Measurements from ENCODE around the gene SIK3. TPM values are rescaled to one million over a fixed set of nuclear protein-coding genes. Genes with fewer than 3 reads are reported as not detected.
"Not testable (repeated sequence)": the region's sequence is repeated elsewhere in the genome, so short reads cannot be mapped to it uniquely, and the experiment has no call there.

The SIK3 gene
- total RNA-seq, 2 experiments from 2014 or later = 22.8 to 24.0 TPM

GRCh38 chr11:117126223-117126965 lies 28.2 kb upstream of the SIK3 start:
- no peaks in the 10 kb centered on the region for H3K27me3 Mint-ChIP-seq
- H3K4me3 Mint-ChIP-seq = no peak overlapping the region
- no peaks in the 10 kb centered on the region for H3K9me3 Mint-ChIP-seq
- H3K4me1 Mint-ChIP-seq = no peaks in the 10 kb centered on the region
- no peaks in the 10 kb centered on the region for H3K36me3 Mint-ChIP-seq
- H3K27ac Mint-ChIP-seq = no peak overlapping the region
- DNase-seq = no peak

- Mint-ChIP-seq H3K36me3 (no peaks in the 10 kb centered on the region), H3K27ac (no peak overlapping the region), H3K4me3 (no peak overlapping the region), H3K27me3 (no peaks in the 10 kb centered on the region), H3K4me1 (no peaks in the 10 kb centered on the region), H3K9me3 (no peaks in the 10 kb centered on the region)
- no peak for DNase-seq
Measured at GRCh38 chr11:117122556-117122955, 24.3 kb upstream of the SIK3 start.

GRCh38 chr11:117121176-117121575 lies 22.9 kb upstream of the SIK3 start:
- H3K27me3 Mint-ChIP-seq = no peaks in the 10 kb centered on the region
- H3K27ac Mint-ChIP-seq = no peak overlapping the region
- no peaks in the 10 kb centered on the region for H3K9me3 Mint-ChIP-seq
- no peaks in the 10 kb centered on the region for H3K36me3 Mint-ChIP-seq
- no peak for DNase-seq
- H3K4me1 Mint-ChIP-seq = no peaks in the 10 kb centered on the region
- no peak overlapping the region for H3K4me3 Mint-ChIP-seq

GRCh38 chr11:117117681-117118080 lies 19.5 kb upstream of the SIK3 start:
- H3K36me3 Mint-ChIP-seq = no peaks in the 10 kb centered on the region
- H3K27ac Mint-ChIP-seq = no peak overlapping the region
- no peaks in the 10 kb centered on the region for H3K9me3 Mint-ChIP-seq
- DNase-seq = no peak
- H3K27me3 Mint-ChIP-seq = no peaks in the 10 kb centered on the region
- no peak overlapping the region for H3K4me3 Mint-ChIP-seq
- H3K4me1 Mint-ChIP-seq = no peaks in the 10 kb centered on the region

GRCh38 chr11:117112939-117113338 lies 14.7 kb upstream of the SIK3 start:
- not testable (repeated sequence) for H3K4me1 Mint-ChIP-seq, H3K9me3 Mint-ChIP-seq, DNase-seq, H3K27ac Mint-ChIP-seq, H3K4me3 Mint-ChIP-seq, H3K27me3 Mint-ChIP-seq, H3K36me3 Mint-ChIP-seq

GRCh38 chr11:117112497-117112896 lies 14.3 kb upstream of the SIK3 start:
- not testable (repeated sequence) for H3K4me1 Mint-ChIP-seq, H3K27me3 Mint-ChIP-seq, H3K9me3 Mint-ChIP-seq, DNase-seq, H3K27ac Mint-ChIP-seq, H3K36me3 Mint-ChIP-seq, H3K4me3 Mint-ChIP-seq

GRCh38 chr11:117110294-117110950 lies 12.2 kb upstream of the SIK3 start:
- Mint-ChIP-seq H3K36me3 (no peaks in the 10 kb centered on the region), H3K27ac (no peak overlapping the region), H3K27me3 (no peaks in the 10 kb centered on the region), H3K4me1 (no peaks in the 10 kb centered on the region), H3K4me3 (no peak overlapping the region), H3K9me3 (no peaks in the 10 kb centered on the region)
- no peak for DNase-seq

- no peak overlapping the region for H3K27ac Mint-ChIP-seq
- H3K36me3 Mint-ChIP-seq = no peaks in the 10 kb centered on the region
- H3K9me3 Mint-ChIP-seq = no peaks in the 10 kb centered on the region
- no peak overlapping the region for H3K4me3 Mint-ChIP-seq
- no peaks in the 10 kb centered on the region for H3K4me1 Mint-ChIP-seq
- H3K27me3 Mint-ChIP-seq = no peaks in the 10 kb centered on the region
- no peak for DNase-seq
Measured at GRCh38 chr11:117107701-117108590, 9.7 kb upstream of the SIK3 start.

GRCh38 chr11:117100556-117100955 lies 2.3 kb upstream of the SIK3 start:
- Mint-ChIP-seq H3K4me1 (peaks cover 29% of the 10 kb centered on the region), H3K27me3 (no peaks in the 10 kb centered on the region), H3K9me3 (no peaks in the 10 kb centered on the region), H3K27ac (no peak overlapping the region), H3K4me3 (no peak overlapping the region), H3K36me3 (peaks cover 2% of the 10 kb centered on the region)
- no peak for DNase-seq

- Mint-ChIP-seq H3K4me1 (peaks cover 37% of the 10 kb centered on the region), H3K27ac (peak overlapping the region; percentile 92), H3K27me3 (no peaks in the 10 kb centered on the region), H3K4me3 (no peak overlapping the region), H3K36me3 (peaks cover 2% of the 10 kb centered on the region), H3K9me3 (no peaks in the 10 kb centered on the region)
- DNase-seq = no peak
Measured at GRCh38 chr11:117099696-117100095, 1.5 kb upstream of the SIK3 start.

GRCh38 chr11:117097389-117098268 lies 599 bp downstream of the SIK3 start:
- H3K4me3 Mint-ChIP-seq = peak overlapping the region; percentile 91
- H3K27ac Mint-ChIP-seq = peak overlapping the region; percentile 84
- peaks cover 7% of the 10 kb centered on the region for H3K36me3 Mint-ChIP-seq
- H3K27me3 Mint-ChIP-seq = no peaks in the 10 kb centered on the region
- no peaks in the 10 kb centered on the region for H3K9me3 Mint-ChIP-seq
- H3K4me1 Mint-ChIP-seq = peaks cover 53% of the 10 kb centered on the region
- peak; percentile 46 for DNase-seq

- H3K9me3 Mint-ChIP-seq = peaks cover 5% of the 10 kb centered on the region
- H3K27ac Mint-ChIP-seq = peak overlapping the region; percentile 84
- peaks cover 14% of the 10 kb centered on the region for H3K36me3 Mint-ChIP-seq
- peaks cover 59% of the 10 kb centered on the region for H3K4me1 Mint-ChIP-seq
- no peaks in the 10 kb centered on the region for H3K27me3 Mint-ChIP-seq
- H3K4me3 Mint-ChIP-seq = peak overlapping the region; percentile 91
- no peak for DNase-seq
Measured at GRCh38 chr11:117097014-117097388, 1.2 kb downstream of the SIK3 start.

GRCh38 chr11:117096201-117096991 lies 1.8 kb downstream of the SIK3 start:
- peak overlapping the region; percentile 84 for H3K27ac Mint-ChIP-seq
- H3K4me1 Mint-ChIP-seq = peaks cover 61% of the 10 kb centered on the region
- H3K36me3 Mint-ChIP-seq = peaks cover 20% of the 10 kb centered on the region
- peak; percentile 36 for DNase-seq
- H3K4me3 Mint-ChIP-seq = peak overlapping the region; percentile 91
- H3K9me3 Mint-ChIP-seq = peaks cover 8% of the 10 kb centered on the region
- no peaks in the 10 kb centered on the region for H3K27me3 Mint-ChIP-seq

Measured in activated naive CD8-positive, alpha-beta T cell treated with anti-CD3 and anti-CD28 coated beads for 36 hours (primary cell).